ENCODE results near the gene MAN2B2. TPM values are rescaled to one million over a fixed set of nuclear protein-coding genes. Genes with fewer than 3 reads are reported as not detected.

Gene MAN2B2
- polyA plus RNA-seq (2013, experiment 1 of 2; ENCODE audit: insufficient read length), result 31.9 TPM
- polyA plus RNA-seq (2013, experiment 2 of 2; ENCODE audit: insufficient read length), result 33.9 TPM

DNA sequence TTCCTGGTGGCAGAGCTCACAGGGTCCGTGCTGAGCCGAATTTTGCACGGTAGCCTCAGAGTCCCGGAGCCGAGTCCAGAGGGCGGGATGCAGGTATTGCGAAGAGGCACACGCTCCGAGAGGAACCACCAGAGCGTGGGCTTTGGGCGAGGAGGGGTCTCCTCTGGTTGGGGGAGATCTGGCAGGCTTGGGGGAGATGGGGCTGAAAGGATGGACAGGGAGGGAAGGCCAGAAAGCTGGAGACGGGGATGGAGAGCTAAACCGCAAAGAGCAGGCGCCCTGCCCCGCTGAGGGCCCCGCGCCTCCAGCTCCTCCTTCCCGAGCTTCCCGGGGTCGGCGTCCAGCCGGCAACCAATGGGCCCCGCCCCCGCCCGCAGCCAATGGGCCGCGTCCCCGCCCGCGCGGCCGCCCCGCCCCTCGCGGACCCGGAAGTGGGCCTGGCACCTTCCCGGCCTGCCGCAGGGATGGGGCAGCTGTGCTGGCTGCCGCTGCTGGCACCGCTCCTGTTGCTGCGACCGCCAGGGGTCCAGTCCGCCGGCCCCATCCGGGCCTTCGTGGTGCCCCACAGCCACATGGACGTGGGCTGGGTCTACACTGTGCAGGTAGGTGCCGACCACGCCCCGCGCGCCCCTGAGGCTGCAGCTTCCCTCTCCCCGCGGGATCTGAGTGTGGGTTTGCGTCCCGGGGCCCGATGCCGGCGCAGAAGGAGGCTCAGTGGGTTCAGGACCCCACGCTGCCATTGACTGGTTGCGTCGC is at the start of gene MAN2B2:
TSS of gene MAN2B2 (plus strand) at position 443 of the 756 bp plus-strand sequence. CDS start at position 465, 22 bp downstream.
- peak; percentile 78 for DNase-seq

DNA sequence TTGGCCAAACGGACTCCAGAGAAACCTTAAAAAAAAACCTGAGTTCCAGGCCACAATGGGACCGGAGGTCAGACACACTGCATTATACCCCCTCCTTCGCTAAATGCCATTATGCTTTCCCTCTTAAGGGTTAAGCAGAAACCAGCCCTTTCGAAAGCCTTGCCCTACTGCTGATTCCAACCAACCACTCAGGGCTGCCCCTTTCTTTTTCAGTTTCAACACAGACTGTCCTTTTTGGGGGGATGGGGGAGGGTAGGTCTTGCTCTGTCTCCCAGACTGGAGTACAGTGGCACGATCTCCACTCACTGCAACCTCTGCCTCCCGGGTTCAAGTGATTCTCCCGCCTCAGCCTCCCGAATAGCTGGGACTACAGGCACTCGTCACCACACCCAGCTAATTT is 49.5 kb upstream of the MAN2B2 start:
- DNase-seq, result no peak

GRCh38 chr4:6526156-6526555 is 48.8 kb upstream of the MAN2B2 start:
- no peak for DNase-seq

GRCh38 chr4:6526671-6527091 is 48.3 kb upstream of the MAN2B2 start:
- DNase-seq, result no peak

- DNase-seq, result no peak
Observed at GRCh38 chr4:6527259-6527658, 47.7 kb upstream of the MAN2B2 start.

DNA sequence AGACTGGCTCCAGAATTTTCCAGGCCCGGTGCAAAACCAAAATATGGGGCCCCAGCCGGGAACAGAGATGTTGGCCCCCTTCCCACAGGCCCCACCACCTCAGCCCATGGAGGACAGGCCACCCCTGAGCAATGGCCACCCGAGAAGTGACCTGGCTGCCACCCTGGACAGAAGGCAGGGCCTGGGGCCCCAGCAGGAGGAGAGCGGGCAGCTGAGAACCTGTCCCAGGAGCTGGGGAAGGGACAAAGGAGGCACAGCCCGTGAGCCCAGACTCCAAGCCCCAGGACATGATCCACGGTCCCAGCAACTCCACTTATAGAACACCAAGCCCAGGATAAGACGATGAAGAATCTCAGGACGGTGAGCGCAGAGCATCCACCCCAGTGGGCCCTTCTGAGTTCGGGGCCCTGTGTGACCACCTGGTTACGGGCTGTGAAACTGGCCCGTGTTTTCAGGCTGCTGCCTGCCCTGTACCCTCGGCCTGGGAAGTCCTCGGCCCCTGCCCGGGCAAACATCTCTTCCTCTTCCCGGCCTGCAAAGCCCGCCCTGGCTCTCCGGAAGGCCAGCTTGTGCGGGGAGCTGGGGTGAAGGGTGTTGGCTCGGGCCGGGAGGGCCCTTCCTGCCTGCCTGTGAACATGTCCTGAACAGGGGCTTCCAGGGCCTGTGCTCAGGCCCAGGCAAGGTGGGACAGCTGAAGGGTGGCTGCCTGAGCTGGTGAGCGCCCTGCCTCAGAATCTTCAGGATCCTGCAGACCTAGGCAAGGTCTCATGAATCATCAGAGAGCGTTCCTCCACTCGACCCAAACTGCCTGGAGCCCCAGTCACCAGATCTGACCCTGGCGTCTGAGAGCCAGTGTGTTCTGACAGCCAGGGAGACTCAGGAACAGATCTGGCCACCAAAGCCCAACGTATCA is 47.0 kb upstream of the MAN2B2 start:
- no peak for DNase-seq

GRCh38 chr4:6529021-6529420 is 46.0 kb upstream of the MAN2B2 start:
- DNase-seq, result no peak

- DNase-seq, result no peak
Observed at GRCh38 chr4:6530301-6530700, 44.7 kb upstream of the MAN2B2 start.

GRCh38 chr4:6530964-6531363 is 44.0 kb upstream of the MAN2B2 start:
- no peak for DNase-seq

DNA sequence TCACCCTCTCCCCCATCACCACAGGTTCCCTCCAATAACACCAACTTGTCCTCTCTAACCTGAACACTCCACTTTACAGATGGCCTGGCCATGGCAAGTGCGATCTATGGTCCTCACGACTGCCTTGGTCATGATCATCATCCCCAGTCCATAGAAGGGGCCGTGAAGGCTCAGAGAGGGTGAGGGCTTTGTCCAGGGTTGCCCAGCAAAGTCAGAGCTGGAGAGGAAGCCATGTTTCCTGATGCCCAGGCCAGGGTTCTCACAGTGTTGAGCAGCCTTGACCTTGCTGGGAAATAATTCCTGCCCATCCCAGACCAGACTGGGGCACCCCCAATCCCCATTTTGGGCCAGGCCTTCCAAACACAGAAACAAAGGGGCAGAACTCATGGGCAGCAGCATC is 42.9 kb upstream of the MAN2B2 start:
- no peak for DNase-seq

- no peak for DNase-seq
Observed at GRCh38 chr4:6532658-6533057, 42.3 kb upstream of the MAN2B2 start.

- DNase-seq, result no peak
Observed at GRCh38 chr4:6534050-6534449, 40.9 kb upstream of the MAN2B2 start.

DNA sequence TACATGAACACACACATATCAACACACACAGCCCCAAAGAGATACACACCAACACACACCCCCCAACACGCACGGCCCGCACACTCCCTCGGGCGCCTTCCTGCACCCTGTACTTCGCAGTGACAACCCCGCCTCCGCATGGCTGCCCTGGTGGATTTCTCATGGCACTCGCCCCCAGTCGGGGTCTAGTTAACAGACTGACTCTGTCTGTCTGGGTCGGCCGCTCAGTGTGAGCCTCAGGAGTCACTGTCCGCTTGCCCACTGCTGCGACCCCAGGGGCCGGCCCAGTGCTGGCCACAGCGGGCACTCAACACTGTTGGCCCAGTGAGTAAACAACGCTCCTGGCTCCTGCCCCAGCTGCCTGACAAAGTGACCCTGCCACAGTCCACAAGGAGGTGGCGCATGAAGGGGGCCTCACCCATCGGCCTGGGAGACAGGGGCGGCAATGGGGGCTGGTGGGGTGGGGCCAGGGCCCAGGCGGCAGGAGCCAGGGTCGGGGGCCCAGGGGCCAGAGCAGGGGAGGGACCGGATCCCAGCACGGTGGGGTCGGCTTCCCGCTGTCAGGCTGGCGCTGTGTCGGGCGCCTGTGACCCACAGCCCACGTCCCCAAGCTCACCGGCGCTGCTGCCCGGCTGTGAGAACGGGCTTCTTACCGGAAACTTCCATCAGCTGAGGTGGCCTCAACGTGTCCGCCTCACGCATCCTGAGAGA is 40.2 kb upstream of the MAN2B2 start:
- no peak for DNase-seq

DNA sequence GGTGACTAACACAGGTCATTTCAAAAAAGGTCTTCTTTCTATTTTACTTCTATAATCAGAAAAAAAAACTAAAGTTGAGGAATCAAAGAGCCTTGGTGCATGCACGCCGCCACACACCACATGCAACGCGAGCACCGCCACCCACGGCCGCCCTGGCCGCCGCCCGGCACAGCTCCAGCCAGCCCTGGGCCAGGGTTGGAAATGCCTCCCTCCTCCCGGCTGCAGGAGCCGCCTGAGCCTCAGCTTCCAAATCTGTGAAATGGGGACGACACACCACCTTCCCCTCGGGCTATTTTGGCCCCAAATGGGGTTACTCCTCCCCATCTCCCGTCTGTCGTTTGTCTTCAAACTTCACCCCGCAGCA is 39.7 kb upstream of the MAN2B2 start:
- no peak for DNase-seq

DNA sequence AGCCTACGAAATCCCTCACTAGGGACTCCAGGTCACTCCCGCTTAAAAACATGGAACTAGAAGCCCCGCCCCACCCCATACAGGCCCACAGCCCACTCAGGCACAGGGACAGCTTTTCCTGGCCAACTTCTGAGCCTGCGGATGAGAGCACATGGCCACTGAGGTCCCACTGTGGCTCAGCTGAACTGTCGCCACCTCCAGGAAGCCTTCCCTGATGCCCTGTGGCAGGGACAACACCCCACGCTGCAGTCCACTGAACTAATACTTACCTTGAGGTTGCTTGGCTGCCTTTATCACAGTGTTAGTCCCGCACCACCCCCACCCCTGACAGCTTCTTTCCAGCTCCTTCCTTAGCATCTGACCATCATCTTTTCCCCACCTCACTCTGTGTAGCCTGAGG is 39.3 kb upstream of the MAN2B2 start:
- DNase-seq, result no peak

DNA sequence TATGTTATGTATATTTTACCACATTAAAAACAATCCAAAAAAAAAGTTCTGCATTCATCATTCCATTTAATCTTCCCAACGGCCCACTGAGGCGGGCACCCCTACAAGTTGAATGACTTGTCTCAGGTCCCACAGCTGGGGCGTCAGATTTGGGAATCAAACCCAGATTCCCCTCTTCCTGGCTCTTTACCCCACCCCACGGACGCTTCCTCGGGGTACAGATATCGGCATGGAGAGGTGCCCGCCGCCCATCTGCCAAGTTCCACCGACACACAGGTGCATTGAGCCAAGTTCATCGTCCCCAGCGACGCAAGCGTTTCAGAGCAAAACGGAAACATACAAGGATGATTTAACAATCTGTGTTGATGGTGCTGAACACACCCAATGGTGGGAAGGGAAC is 36.9 kb upstream of the MAN2B2 start:
- DNase-seq, result no peak

GRCh38 chr4:6538575-6538974 is 36.4 kb upstream of the MAN2B2 start:
- DNase-seq, result no peak

GRCh38 chr4:6539009-6539764 is 35.8 kb upstream of the MAN2B2 start:
- no peak for DNase-seq

DNA sequence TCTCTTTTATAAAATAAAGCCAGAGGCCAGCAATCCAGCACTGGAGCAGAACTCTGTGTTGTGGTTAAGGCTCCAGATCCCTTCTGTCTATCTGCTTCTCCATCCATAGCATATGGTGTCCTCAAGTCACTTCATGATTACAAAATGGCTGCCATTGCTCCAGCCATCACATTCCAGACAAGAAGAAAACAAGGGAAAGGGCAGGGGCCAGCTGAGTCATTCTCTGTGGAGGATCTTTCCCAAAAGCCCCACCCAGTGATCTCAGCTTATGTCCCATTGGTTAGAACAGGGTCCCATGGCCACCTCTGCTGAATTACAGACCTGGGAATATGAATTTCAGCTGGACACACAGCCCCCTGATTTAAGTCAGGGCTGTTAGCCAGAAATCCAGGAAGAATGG is 34.1 kb upstream of the MAN2B2 start:
- DNase-seq, result no peak

GRCh38 chr4:6541789-6542188 is 33.2 kb upstream of the MAN2B2 start:
- no peak for DNase-seq

DNA sequence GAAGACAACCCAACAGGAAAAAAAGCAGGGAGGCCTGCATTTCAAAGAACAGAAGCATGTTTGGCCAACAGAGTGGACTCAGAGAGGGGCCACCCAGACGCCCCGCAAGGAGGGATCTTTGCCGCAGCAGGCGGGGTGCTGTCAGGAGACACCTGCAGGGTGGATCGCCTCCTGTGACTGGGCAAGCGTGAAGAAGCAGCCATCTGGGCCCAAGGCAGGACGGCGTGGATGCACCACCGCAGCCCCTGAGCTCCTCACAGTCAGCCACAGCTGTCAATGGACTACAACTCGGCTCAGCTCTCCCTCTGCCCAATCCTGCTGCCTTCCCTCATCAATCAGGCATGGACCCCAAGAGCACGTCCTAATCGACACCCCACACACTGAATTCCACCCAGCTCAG is 32.0 kb upstream of the MAN2B2 start:
- no peak for DNase-seq

DNA sequence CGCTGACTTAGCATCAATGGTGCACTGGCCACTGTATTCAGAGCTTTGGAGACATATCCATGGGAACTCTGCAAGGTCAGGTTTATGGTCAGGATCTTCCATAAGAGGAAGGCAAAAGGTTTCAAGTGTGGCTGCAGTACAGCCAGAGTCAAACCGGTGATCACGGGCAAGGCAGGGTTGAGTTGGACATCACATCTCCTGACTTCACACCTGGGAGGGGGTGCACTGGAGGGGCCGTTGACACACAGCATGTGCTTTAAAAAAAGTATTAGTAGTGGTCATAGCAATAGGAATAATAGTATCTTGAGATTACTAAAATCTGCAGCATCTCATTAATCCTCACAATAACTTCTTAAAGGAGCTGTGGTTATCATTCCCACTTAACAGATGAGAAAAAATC is 28.9 kb upstream of the MAN2B2 start:
- no peak for DNase-seq
